Spleen (tissue), 11 donors: ENCODE results near the gene OR6V1. TPM values are rescaled to one million over a fixed set of nuclear protein-coding genes. Genes with fewer than 3 reads are reported as not detected.

Experiments
- DNase-seq: peaks from one replicate; pipeline ENCODE4 v3.0.0-alpha.2; 2020
- H3K27ac ChIP-seq, 8 donors: fragments of 200-600 bp; sonication (generic) in 7 of 8; 1 replicate in 4 of 8; 2 replicates in 4 of 8; pipeline versions ENCODE4 v1.5.0 to v1.8.0; 2016 to 2021; ENCODE audit warnings: inconsistent platforms in 4 of 8, mild to moderate bottlenecking in 4 of 8, moderate library complexity in 1 of 8
- H3K27me3 ChIP-seq, 7 donors: fragments of 200-600 bp; sonication (generic) in 6 of 7; replicated peaks in 1 of 7; 1 replicate in 4 of 7; 2 replicates in 3 of 7; pipeline versions ENCODE4 v1.5.0 to v1.8.0; 2016 to 2021; ENCODE audit warnings: inconsistent platforms in 3 of 7, mild to moderate bottlenecking in 1 of 7
- H3K36me3 ChIP-seq, 6 donors: fragments of 200-600 bp; sonication (generic) in 5 of 6; 1 replicate in 4 of 6; 2 replicates in 2 of 6; pipeline versions ENCODE4 v1.5.0 to v1.8.0; 2016 to 2021; ENCODE audit warnings: inconsistent platforms in 2 of 6
- H3K4me1 ChIP-seq, 6 donors: fragments of 200-600 bp; sonication (generic) in 5 of 6; 1 replicate in 3 of 6; 2 replicates in 3 of 6; pipeline versions ENCODE4 v1.5.0 to v1.8.0; 2016 to 2021; ENCODE audit warnings: inconsistent platforms in 3 of 6
- H3K4me3 ChIP-seq, 8 donors: fragments of 200-600 bp; sonication (generic) in 7 of 8; 1 replicate in 4 of 8; 2 replicates in 4 of 8; pipeline versions ENCODE4 v1.5.0 to v1.8.0; 2016 to 2021; ENCODE audit warnings: inconsistent platforms in 4 of 8, mild to moderate bottlenecking in 4 of 8, moderate library complexity in 2 of 8
- H3K9me3 ChIP-seq, 8 donors: fragments of 200-600 bp; sonication (generic) in 7 of 8; 1 replicate in 4 of 8; 2 replicates in 4 of 8; pipeline versions ENCODE4 v1.5.0 to v1.8.0; 2016 to 2021; ENCODE audit warnings: inconsistent platforms in 4 of 8
- CTCF ChIP-seq, 11 experiments: fragments of 200-600 bp in 7 of 11; fragments of 450-650 bp in 4 of 11; sonication (generic) in 4 of 11; IDR thresholded peaks in 8 of 11; conservative IDR thresholded peaks in 3 of 11; 1 replicate in 7 of 11; 2 replicates in 4 of 11; pipeline versions ENCODE4 v1.4.0 to v1.8.0; 2016 to 2021; ENCODE audit warnings: antibody characterized with exemption in 11 of 11, inconsistent platforms in 4 of 11, mild to moderate bottlenecking in 1 of 11
- POLR2A ChIP-seq, 3 donors: fragments of 450-650 bp; IDR thresholded peaks; one replicate each; pipeline ENCODE4 v1.5.1; 2017; ENCODE audit warnings: antibody characterized with exemption in 3 of 3, mild to moderate bottlenecking in 1 of 3
- POLR2AphosphoS5 ChIP-seq, 3 donors: sonication (generic); formaldehyde crosslinking; IDR thresholded peaks; one replicate each; pipeline ENCODE4 v1.5.1; 2017; ENCODE audit warnings: antibody characterized with exemption in 3 of 3
- WGBS, 5 donors: extraction: QIAGEN DNeasy Blood & Tissue Kit in 3 of 5; methylation state at CpG; one replicate each; pipeline versions ENCODE4 v1.1.5 to v1.1.7; 2013 to 2018; 5-methylcytosine and 5-hydroxymethylcytosine counted together
- intact Hi-C: fragments of 100-400 bp; cut with DNase I; formaldehyde crosslinking; loops from one replicate; pipeline ENCODE4 v1.15.0; 2023; ENCODE audit warnings: low total_unique reads
- polyA plus RNA-seq, 3 donors: library from polyadenylated mRNA; stranded (reverse); fragments of 200-250 nt; gene quantifications; one replicate each; pipeline ENCODE4 v1.2.1, GENCODE V29; 2013
- total RNA-seq, 7 donors: library from RNA; depleted of rRNA in 3 of 7; stranded (reverse); fragments of >200 nt in 3 of 7; fragmentation: NEBNext Ultra II Directional in 4 of 7; extraction: Animal tissue kit (Norgen Biotek cat#: 25700) in 4 of 7; gene quantifications; one replicate each; pipeline versions ENCODE4 v1.1.0 to v1.2.1, GENCODE V29; 2016 to 2021
- donor health status: healthy with polysubstance abuse.
- donor health status: DM: no; HTN: no; CAD: no; lungs with moderate emphysema.
- donor health status: DM: no; HTN: no; CAD: no.
- donor health status: Bipolar disorder and iron deficiency.
- donor health status: healthy.
- donor health status: DM: no; HTN: no; CAD: no.
- donor health status: DM: yes; HTN: yes; CAD: no.

OR6V1 gene
- total and polyA plus RNA-seq, 10 donors, result not detected

DNA sequence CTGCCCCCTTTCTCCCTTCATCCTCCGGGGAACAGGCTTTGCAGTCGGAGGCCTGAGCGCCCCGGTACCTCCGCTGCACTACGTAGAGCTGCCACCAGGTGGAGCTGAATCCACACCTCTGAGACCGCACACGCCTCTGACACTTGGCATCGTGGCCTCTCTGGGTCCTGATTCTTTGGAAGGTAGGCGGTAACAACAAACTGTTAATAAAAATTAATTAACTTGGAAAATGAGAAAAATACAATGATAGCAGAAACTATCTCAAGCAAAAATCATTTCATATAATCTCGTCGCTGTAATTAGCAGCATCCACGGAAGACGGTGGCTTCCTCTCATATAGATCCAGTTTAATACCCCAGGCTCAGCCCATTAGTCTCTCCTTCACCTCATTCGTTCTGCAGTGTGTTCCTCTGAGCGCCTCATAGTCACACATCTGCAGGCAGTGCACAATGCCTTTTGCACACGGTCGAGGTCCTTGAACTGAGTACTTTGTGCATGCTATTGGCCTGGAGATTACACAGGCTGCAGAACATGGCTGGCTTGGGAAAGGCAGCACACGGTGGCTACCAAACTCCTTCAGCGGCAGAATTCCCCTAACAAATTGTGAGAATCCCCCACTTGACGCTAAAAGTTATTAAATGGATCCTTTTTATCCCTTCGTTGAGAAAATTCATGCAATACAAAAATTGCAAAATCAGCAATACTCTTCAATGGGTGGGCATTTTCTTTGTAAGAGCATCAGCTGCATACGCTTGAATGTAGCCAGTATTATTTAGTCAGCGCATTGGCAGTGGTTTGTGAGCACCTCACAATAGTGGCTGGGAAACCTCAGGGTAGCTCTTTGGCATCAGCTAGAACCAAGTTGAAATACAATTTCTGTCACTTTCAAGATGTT, 43.9 kb upstream of the OR6V1 start:
- intact Hi-C loops, result loop anchor here (5.0 to 10.0 kb wide), 3 partner anchors 153 to 373 kb away; partner anchors contain the start of gene EPHB6
- Histone ChIP-seq H3K4me1 (peaks cover 0 to 35% (median 9%) of the 10 kb centered on the region in 6 donors), H3K27me3 (peaks cover 0 to 5% (median 0%) of the 10 kb centered on the region in 7 donors), H3K9me3 (no peaks in the 10 kb centered on the region), H3K4me3 (no peak overlapping the region), H3K27ac (no peak overlapping the region), H3K36me3 (no peaks in the 10 kb centered on the region)
- WGBS, 5 donors, result 41 to 49% (median 45%) methylated on average over 24 of the region's 24 CpGs
- DNase-seq, result peak; percentile 95
- TF ChIP-seq CTCF (IDR thresholded peaks at IDR 0.05 in 8 of 11, conservative IDR thresholded peaks at IDR 0.05 in 3 of 11) (peak; percentile 84 to 99 (median 95)), POLR2AphosphoS5 (IDR thresholded peaks at IDR 0.05) (no peak), POLR2A (IDR thresholded peaks at IDR 0.05) (no peak)

- Histone ChIP-seq H3K9me3 (no peaks in the 10 kb centered on the region), H3K4me3 (no peak overlapping the region), H3K27ac (no peak overlapping the region), H3K27me3 (peaks cover 0 to 5% (median 0%) of the 10 kb centered on the region in 7 donors), H3K36me3 (no peaks in the 10 kb centered on the region), H3K4me1 (peaks cover 9 to 65% (median 25%) of the 10 kb centered on the region in 6 donors)
- intact Hi-C loops, result no loop called here
- 80 to 92% (median 81%) methylated on average over 7 of the region's 7 CpGs for WGBS, 5 donors
- DNase-seq, result no peak
- TF ChIP-seq POLR2AphosphoS5 (IDR thresholded peaks at IDR 0.05), result no peak
- TF ChIP-seq CTCF (IDR thresholded peaks at IDR 0.05 in 8 of 11, conservative IDR thresholded peaks at IDR 0.05 in 3 of 11), result no peak
- TF ChIP-seq POLR2A (IDR thresholded peaks at IDR 0.05), result no peak
Observed at GRCh38 chr7:143012001-143012400, 40.1 kb upstream of the OR6V1 start.

- H3K9me3 ChIP-seq, result no peaks in the 10 kb centered on the region
- H3K27ac ChIP-seq, result no peak overlapping the region
- no peaks in the 10 kb centered on the region for H3K36me3 ChIP-seq
- WGBS, 5 donors, result 81 to 84% (median 83%) methylated on average over 4 of the region's 4 CpGs
- intact Hi-C loops, result no loop called here
- no peak for TF ChIP-seq POLR2AphosphoS5 (IDR thresholded peaks at IDR 0.05)
- no peak for TF ChIP-seq POLR2A (IDR thresholded peaks at IDR 0.05)
- no peak for TF ChIP-seq CTCF (IDR thresholded peaks at IDR 0.05 in 8 of 11, conservative IDR thresholded peaks at IDR 0.05 in 3 of 11)
- no peak for DNase-seq
- peaks cover 11 to 69% (median 26%) of the 10 kb centered on the region in 6 donors for H3K4me1 ChIP-seq
- H3K27me3 ChIP-seq, result peaks cover 0 to 5% (median 0%) of the 10 kb centered on the region in 7 donors
- no peak overlapping the region for H3K4me3 ChIP-seq
Observed at GRCh38 chr7:143012409-143012808, 39.7 kb upstream of the OR6V1 start.

- intact Hi-C loops, result no loop called here
- Histone ChIP-seq H3K27ac (no peak overlapping the region), H3K4me1 (peaks cover 3 to 64% (median 21%) of the 10 kb centered on the region in 6 donors), H3K27me3 (peaks cover 0 to 5% (median 0%) of the 10 kb centered on the region in 7 donors), H3K4me3 (no peak overlapping the region), H3K9me3 (no peaks in the 10 kb centered on the region), H3K36me3 (no peaks in the 10 kb centered on the region)
- DNase-seq, result no peak
- TF ChIP-seq POLR2AphosphoS5 (IDR thresholded peaks at IDR 0.05) (no peak), POLR2A (IDR thresholded peaks at IDR 0.05) (no peak), CTCF (IDR thresholded peaks at IDR 0.05 in 8 of 11, conservative IDR thresholded peaks at IDR 0.05 in 3 of 11) (no peak)
- WGBS, 5 donors, result 67 to 92% (median 73%) methylated on average over 1 of the region's 1 CpG
Observed at GRCh38 chr7:143013473-143013872, 38.7 kb upstream of the OR6V1 start.
